ENCODE data around the gene EVL. TPM values are rescaled to one million over a fixed set of nuclear protein-coding genes. Genes with fewer than 3 reads are reported as not detected.

Gene EVL
- total and polyA plus RNA-seq, 2 experiments from 2014 or later, result 65.3 to 116 TPM

GRCh38 chr14:100034961-100035500, 30.2 kb upstream of the EVL start:
- Histone ChIP-seq H3K36me3 (no peaks in the 10 kb centered on the region), H3K4me3 (no peak overlapping the region), H3K27ac (no peak overlapping the region), H3K4me1 (ENCODE audit: low read depth) (no peaks in the 10 kb centered on the region), H3K27me3 (no peaks in the 10 kb centered on the region), H3K9me3 (ENCODE audit: low read depth) (no peaks in the 10 kb centered on the region)
- no peak for DNase-seq (ENCODE audit: low read depth in 1 of 2, low spot score in 1 of 2)
- TF ChIP-seq CTCF (IDR thresholded peaks at IDR 0.05; ENCODE audit: low read depth, low read length), result no peak

- no peaks in the 10 kb centered on the region for H3K9me3 ChIP-seq (ENCODE audit: low read depth)
- TF ChIP-seq CTCF (IDR thresholded peaks at IDR 0.05; ENCODE audit: low read depth, low read length), result no peak
- DNase-seq (ENCODE audit: low read depth in 1 of 2, low spot score in 1 of 2), result no peak
- H3K36me3 ChIP-seq, result no peaks in the 10 kb centered on the region
- H3K4me1 ChIP-seq (ENCODE audit: low read depth), result no peaks in the 10 kb centered on the region
- H3K27me3 ChIP-seq, result no peaks in the 10 kb centered on the region
- H3K27ac ChIP-seq, result no peak overlapping the region
- H3K4me3 ChIP-seq, result no peak overlapping the region
Measured at GRCh38 chr14:100035700-100036099, 29.5 kb upstream of the EVL start.

DNA sequence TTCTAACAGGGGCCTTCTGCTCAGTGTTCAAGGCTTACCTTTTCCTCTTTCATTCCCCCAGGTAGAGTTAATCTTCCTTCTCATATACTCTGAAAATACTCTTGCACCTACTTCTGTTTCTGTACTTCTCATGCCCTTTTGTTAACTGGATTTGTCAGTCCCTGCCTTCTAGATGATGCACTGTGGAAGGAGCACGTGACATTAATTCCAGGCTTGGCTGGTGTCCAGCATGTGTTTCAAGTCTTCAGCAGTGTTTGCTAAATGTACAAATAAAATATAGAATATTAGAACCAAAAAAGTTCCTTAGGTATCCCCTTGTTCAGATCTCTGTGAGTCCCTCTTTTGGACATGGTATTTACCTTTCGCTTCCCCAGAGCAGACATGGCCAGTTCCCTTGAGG, 27.9 kb upstream of the EVL start:
- H3K27me3 ChIP-seq, result no peaks in the 10 kb centered on the region
- no peaks in the 10 kb centered on the region for H3K36me3 ChIP-seq
- H3K9me3 ChIP-seq (ENCODE audit: low read depth), result no peaks in the 10 kb centered on the region
- H3K4me1 ChIP-seq (ENCODE audit: low read depth), result no peaks in the 10 kb centered on the region
- H3K4me3 ChIP-seq, result no peak overlapping the region
- TF ChIP-seq CTCF (IDR thresholded peaks at IDR 0.05; ENCODE audit: low read depth, low read length), result no peak
- DNase-seq (ENCODE audit: low read depth in 1 of 2, low spot score in 1 of 2), result peak in 1 of 2 donors; percentile 69
- no peak overlapping the region for H3K27ac ChIP-seq

DNA sequence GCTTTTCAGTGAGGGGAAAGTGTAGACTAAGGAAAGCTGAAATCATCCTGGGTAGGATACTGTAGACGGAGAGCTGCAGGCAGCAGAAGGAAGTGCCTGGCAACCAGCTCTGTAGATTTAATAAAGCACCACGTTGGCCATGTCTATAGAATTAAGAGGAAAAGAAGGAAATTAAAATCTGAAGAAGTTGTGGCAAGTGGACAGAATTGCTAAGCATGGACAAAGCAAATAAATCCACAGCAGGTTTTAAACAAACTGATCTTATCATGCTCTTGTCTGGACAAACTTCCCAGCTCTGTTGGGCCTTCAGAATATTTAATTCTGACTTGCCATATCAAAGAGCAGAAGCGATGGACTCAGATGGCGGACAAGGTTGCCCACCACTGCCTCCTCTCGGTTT, 27.2 kb upstream of the EVL start:
- H3K9me3 ChIP-seq (ENCODE audit: low read depth), result no peaks in the 10 kb centered on the region
- TF ChIP-seq CTCF (IDR thresholded peaks at IDR 0.05; ENCODE audit: low read depth, low read length), result no peak
- H3K4me1 ChIP-seq (ENCODE audit: low read depth), result no peaks in the 10 kb centered on the region
- no peaks in the 10 kb centered on the region for H3K27me3 ChIP-seq
- no peak overlapping the region for H3K4me3 ChIP-seq
- H3K36me3 ChIP-seq, result no peaks in the 10 kb centered on the region
- DNase-seq (ENCODE audit: low read depth in 1 of 2, low spot score in 1 of 2), result no peak
- H3K27ac ChIP-seq, result no peak overlapping the region

DNA sequence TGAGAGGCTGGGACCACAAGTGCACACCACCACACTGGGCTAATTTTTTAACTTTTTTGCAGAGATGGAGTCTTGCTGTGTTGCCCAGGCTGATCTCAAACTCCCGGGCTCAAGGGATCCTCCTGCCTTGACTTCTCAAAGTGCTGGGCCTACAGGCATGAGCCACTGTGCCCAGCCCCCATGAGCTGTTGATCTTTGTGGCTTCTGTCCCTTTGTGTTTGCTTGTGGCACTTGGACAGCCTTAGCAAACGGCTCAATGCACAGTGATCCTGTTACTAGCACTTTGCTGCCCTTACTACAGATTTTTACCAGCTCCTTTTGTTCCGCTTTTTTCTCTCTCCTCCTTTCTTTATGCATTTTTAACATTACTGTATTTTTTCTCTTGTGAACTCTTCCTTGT, 25.3 kb upstream of the EVL start:
- Histone ChIP-seq H3K27me3 (no peaks in the 10 kb centered on the region), H3K9me3 (ENCODE audit: low read depth) (no peaks in the 10 kb centered on the region), H3K4me3 (no peak overlapping the region), H3K4me1 (ENCODE audit: low read depth) (no peaks in the 10 kb centered on the region), H3K36me3 (no peaks in the 10 kb centered on the region), H3K27ac (no peak overlapping the region)
- DNase-seq (ENCODE audit: low read depth in 1 of 2, low spot score in 1 of 2), result no peak
- TF ChIP-seq CTCF (IDR thresholded peaks at IDR 0.05; ENCODE audit: low read depth, low read length), result no peak

- Histone ChIP-seq H3K4me3 (no peak overlapping the region), H3K27me3 (no peaks in the 10 kb centered on the region), H3K36me3 (no peaks in the 10 kb centered on the region), H3K4me1 (ENCODE audit: low read depth) (peaks cover 6% of the 10 kb centered on the region), H3K27ac (no peak overlapping the region), H3K9me3 (ENCODE audit: low read depth) (no peaks in the 10 kb centered on the region)
- no peak for TF ChIP-seq CTCF (IDR thresholded peaks at IDR 0.05; ENCODE audit: low read depth, low read length)
- DNase-seq (ENCODE audit: low read depth in 1 of 2, low spot score in 1 of 2), result peak in 1 of 2 donors; percentile 19
Measured at GRCh38 chr14:100041271-100041670, 24.0 kb upstream of the EVL start.

All from cardiac muscle cell (in vitro differentiated cells and primary cell).